WTC11 (cell line): Measurements from ENCODE around the gene TMEM181.

Source experiments
- RELA ChIP-seq: sonication (generic); formaldehyde crosslinking; IDR thresholded peaks from 2 replicates; pipeline ENCODE4 v1.8.1; 2022; ENCODE audit warnings: missing genetic modification reagents, mild to moderate bottlenecking, borderline replicate concordance
- SOX15 ChIP-seq: fragments of 250-450 bp; sonication (Bioruptor Pico); IDR thresholded peaks from 2 replicates; pipeline ENCODE4 v1.9.0; 2021; ENCODE audit warnings: mild to moderate bottlenecking
- ZNF219 ChIP-seq: sonication (generic); formaldehyde crosslinking; IDR thresholded peaks from 2 replicates; pipeline ENCODE4 v1.8.0; 2023; ENCODE audit warnings: missing genetic modification reagents, mild to moderate bottlenecking, borderline replicate concordance

GRCh38 chr6:158568549-158568948, 8.7 kb downstream of the TMEM181 start:
- TF ChIP-seq RELA (CRISPR knock-in tag) = no peak
- no peak for TF ChIP-seq ZNF219 (CRISPR knock-in tag)
- TF ChIP-seq SOX15 (CRISPR knock-in tag) = no peak
